T-helper 1 cell treated with Interleukin-12 subunit alpha and Interleukin-12 subunit beta and Interleukin-4 antibody, amounts not matched to agents 30 ng/mL and 1 ng/mL, for 36 hours (primary cell): ENCODE measurements around the gene SCRN2. TPM values are rescaled to one million over a fixed set of nuclear protein-coding genes. Genes with fewer than 3 reads are reported as not detected.

ENCODE experiments used
- intact Hi-C: fragments of 100-400 bp; cut with micrococcal nuclease; formaldehyde crosslinking; loops from one replicate; pipeline ENCODE4 v1.15.1; 2024
- total RNA-seq: library from RNA; stranded (reverse); gene quantifications from 2 replicates; pipeline ENCODE4 v1.2.3, GENCODE V29; 2022

The SCRN2 gene
- total RNA-seq, 1 donor from 2014 or later = 28.7 TPM

GRCh38 chr17:47846716-47847340, 5.8 kb upstream of the SCRN2 start:
- intact Hi-C loops = no loop called here

DNA sequence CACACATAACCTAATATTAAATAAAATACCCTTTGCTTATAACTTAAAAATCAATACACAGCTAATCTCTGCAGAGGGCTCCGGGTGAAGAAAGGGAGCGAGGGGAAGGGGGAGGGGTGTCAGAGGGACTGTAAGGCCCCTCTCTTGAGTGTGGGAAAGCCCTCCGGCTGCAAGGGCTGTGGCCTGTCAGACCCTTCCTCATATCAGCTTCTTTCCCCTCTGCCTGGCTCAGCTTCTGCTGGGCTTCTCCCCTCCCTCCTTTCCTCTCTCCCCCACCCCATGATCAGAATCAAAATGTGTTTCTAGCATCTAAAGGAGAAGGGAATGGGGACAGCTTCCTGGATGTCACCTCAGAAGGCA, 4.6 kb upstream of the SCRN2 start:
- intact Hi-C loops = no loop called here

GRCh38 chr17:47844814-47845715, 4.0 kb upstream of the SCRN2 start:
- intact Hi-C loops = loop anchor here (1.0 kb wide), 1 partner anchor 7 kb away; no protein-coding TSS in a partner anchor

DNA sequence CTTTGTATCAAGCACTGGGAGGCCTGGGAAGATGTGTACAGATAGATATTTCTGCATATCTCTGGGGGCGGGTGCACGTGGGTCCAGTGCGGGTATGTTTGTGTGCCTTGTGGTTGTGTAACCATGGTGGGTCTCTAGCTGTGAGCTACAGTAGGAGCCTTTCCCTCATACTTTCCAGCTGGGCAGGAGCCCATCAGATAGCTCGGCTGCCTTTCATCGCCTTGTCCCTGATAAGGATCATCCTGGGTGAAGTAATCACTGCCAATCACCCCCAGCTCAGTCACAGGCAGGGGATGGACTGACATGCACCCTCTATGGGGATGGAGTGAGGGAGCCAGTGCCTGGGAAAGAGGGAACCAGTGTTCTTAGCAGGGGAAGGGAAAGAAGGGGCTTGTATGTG, 3.2 kb upstream of the SCRN2 start:
- intact Hi-C loops = loop anchor here (1.0 kb wide), 1 partner anchor 8 kb away; no protein-coding TSS in a partner anchor

- intact Hi-C loops = no loop called here
Measured at GRCh38 chr17:47843391-47843730, 2.3 kb upstream of the SCRN2 start.

DNA sequence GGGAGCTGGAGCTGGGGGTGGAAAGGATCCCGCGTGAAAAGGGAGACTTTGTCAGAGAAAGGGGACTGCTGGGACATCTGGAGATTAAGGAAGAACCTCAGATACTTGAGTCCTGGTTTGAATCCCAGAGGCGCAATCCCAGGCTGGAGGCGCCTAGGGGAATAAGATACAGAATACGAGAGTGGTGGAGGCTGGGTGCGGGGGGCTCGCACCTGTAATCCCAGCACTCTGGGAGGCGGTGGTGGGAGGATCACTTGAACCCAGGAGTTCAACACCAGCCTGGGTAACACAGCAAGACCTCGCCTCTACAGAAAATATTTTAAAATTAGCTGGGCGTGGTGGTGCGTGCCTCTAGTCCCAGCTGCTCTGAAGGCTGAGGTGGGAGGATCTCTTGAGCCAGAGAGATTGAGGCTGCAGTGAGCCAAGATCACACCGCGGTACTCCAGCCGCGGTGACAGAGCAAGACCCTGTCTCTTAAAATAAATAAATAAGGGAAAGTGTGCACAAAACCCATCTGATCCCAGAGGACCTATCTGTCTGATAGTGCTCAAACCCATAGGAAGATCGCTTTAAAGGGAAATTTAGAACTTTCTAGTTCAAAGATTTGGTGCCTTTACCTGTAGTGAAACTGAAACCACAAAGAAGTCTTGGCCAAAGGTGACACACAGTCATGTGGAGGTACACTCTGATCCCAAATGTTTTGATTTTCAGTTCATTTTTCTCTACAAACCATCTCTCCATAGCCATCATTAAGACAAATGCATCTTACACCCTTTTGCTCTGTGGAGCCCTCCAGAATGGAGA, 617 bp upstream of the SCRN2 start:
- intact Hi-C loops = loop anchor here (1.0 to 2.0 kb wide), 6 partner anchors 10 to 183 kb away; partner anchors contain the start of genes LRRC46, MRPL10 and PNPO

- intact Hi-C loops = loop anchor here (2.0 kb wide), 2 partner anchors 101 to 185 kb away; partner anchors contain the start of gene PNPO
Measured at GRCh38 chr17:47840001-47840741, 902 bp downstream of the SCRN2 start.

DNA sequence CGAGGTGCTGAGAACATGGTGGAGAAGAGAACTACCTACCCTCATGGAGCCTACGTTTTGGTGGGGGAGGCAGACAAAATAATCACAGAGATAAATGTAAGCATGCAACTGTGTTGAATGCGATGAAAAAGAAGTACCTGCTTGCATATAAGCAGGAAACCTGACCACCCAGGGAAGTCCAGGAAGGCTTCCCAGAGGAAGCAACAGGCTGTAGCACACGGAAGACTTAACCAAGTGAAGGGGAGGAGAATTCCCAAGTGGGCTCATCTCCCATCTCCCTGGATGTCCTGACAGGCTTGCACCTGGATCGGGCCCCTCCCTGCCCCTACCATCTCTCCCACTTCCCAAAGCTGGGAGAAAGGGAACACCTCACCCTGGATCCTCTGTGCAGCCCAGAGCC, 2.0 kb downstream of the SCRN2 start:
- intact Hi-C loops = no loop called here

DNA sequence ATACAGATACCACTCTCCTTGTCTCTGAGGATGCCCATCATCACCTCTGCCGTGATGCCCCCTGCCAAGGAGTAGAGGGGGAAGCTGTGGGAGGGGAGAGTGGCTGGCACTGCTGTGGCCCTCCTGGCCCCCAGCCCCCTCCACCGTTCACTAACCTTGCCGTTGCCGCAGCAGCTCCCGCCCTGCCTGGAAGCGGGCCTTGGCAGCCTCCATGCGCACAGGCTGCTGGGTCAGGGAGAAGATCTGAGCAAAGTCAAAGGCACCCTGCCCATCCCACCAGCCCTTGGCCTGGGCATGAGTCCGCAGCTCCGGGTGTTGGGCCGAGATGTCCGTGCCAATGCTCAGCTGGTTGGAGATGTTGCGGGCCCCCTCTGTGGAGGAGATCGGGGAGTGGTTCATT, 2.4 kb downstream of the SCRN2 start:
- intact Hi-C loops = no loop called here

DNA sequence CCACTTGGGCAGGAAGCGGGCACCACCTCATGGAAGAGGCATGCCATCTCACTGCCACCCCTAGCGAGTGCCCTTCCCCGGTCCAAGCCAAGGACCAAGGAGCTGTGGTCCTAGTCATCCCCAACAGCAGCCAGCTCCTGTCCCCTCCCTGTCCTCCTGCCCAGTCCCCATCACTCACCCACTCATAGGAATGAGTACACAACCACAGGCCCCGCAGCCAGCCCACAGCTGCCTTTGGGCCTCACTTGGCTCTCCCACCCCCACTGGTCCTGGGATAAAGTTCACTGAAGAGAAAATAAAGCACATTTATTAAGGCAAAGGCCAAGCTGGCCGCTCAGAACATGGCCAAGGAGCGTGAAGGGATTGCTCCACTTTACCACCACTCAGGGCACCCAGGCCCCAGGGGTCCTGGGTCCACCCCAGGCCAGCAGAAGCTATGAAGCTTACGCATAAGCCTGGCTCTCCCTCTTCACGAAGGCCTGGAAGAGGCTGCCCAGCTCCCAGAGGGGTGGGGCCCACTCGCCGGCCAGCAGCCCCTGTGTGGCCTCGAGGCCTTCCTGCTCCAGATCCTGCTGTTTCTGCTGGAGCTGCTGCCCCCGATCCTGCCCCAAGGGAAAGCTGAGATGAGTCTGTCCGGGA, 3.6 kb downstream of the SCRN2 start:
- intact Hi-C loops = no loop called here

GRCh38 chr17:47836601-47837000, 4.5 kb downstream of the SCRN2 start:
- intact Hi-C loops = no loop called here

- intact Hi-C loops = loop anchor here (5.0 kb wide), 2 partner anchors 273 to 1358 kb away; partner anchors contain the start of gene SNX11
Measured at GRCh38 chr17:47834756-47835155, 6.3 kb downstream of the SCRN2 start.

DNA sequence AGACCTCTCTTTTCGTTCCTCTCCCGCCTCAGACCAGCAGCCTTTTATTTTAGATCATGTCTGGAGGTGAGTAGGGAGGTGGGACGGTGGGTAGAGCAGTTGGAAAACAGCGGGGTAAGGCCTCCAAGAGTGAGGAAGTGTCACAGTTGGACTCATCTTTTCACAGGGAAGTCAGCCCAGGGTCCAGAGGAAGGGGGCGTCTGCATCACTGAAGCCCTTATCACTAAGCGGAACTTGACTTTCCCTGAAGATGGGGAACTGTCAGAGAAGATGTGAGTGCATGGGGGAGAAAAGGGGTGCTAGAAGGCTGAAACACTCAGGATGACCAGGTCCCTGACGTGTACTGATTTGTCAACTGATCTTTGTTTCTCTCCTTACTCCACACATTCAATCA, 9.1 kb downstream of the SCRN2 start:
- intact Hi-C loops = loop anchor here (1.0 to 5.0 kb wide), 9 partner anchors 9 to 1360 kb away; partner anchors contain the start of genes CDK5RAP3, KPNB1, NFE2L1 and OSBPL7

DNA sequence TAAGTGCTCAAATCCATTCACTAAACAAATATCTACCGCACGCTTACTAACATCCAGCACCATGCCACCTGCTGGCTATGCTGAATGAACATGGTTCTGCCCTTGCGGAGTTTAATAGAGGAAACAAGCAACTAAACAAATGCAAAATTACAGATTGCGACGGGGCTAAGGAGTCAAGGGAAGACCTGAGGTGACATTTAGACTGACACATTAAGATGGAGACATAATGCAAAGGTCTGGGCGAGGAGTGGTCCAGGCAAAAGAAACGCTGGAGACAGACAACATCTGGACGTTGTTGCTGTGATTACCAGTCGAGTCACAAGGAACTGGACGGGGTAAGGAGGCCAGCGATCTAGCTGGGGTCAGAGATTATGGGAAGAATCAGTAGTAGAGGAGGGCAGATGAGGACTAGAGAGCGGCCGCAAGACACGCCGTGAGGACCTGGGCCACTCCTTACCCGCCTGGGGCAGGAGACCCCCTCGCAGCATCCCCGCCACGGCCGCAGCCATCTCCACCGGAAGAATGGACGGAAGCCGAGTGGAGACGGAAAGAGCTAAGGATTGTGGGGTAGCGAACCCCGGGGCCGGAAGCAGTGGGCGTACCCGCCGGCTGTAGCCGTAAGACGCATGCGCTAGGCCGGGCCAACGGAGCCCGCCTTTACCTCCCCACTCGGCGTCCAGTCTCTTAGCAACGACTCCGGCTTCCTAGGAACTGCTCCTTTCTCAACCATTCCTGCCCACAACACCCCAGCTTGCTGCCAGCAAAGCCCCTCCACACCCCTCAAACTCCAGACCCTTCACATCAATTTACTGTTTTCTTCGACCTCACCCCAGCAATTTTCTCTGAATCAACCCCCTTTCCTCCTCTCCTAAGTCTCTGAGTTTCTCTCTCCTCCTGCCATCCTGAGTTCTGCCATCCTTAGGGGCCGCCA, 9.8 kb downstream of the SCRN2 start, which contains the start of the genes LRRC46 and MRPL10:
Gene LRRC46 (plus strand): TSS at position 668 of the 931 bp plus-strand sequence. CDS start 320 bp downstream, outside the sequence.
Gene MRPL10 (minus strand): TSS at position 539 of the 931 bp plus-strand sequence. CDS start 30 bp downstream, at position 509.
- intact Hi-C loops = loop anchor here (1.0 to 5.0 kb wide), 9 partner anchors 10 to 1361 kb away; partner anchors contain the start of genes CDK5RAP3, KPNB1, NFE2L1 and OSBPL7

GRCh38 chr17:47830396-47831002, 10.6 kb downstream of the SCRN2 start:
- intact Hi-C loops = loop anchor here (1.0 to 5.0 kb wide), 9 partner anchors 9 to 1362 kb away; partner anchors contain the start of genes CDK5RAP3, KPNB1, NFE2L1 and OSBPL7

GRCh38 chr17:47829870-47830269, 11.2 kb downstream of the SCRN2 start:
- intact Hi-C loops = loop anchor here (2.0 to 5.0 kb wide), 3 partner anchors 141 to 1362 kb away; partner anchors contain the start of genes CDK5RAP3 and SNX11

DNA sequence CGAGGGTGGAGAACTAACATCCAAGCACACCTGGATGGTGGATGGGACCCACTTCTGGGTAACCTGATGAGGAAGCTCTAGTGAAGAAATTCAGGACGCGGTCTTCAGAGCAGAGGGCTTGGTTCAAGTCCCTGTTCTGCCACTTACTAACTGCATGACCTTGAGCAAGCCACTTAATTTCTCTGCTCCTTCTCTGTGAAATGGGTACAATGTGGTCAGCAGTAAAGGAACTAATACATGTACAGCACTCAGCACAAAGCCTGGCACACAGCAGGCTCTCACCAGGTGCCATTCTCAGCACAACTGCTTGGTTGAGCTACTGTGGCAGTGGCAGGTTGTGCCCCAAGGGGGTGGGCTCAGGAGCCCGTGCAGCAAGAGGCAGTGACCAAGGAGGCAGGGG, 17.6 kb downstream of the SCRN2 start:
- intact Hi-C loops = no loop called here

- intact Hi-C loops = no loop called here
Measured at GRCh38 chr17:47822785-47823184, 18.3 kb downstream of the SCRN2 start.
